Stimulated activated CD4-positive, alpha-beta T cell treated with anti-CD3 and anti-CD28 coated beads, Interleukin-15, amount 100 ng/mL, for 48 hours (primary cell): ENCODE measurements around the gene DHX30.
"Not testable (repeated sequence)": the region's sequence is repeated elsewhere in the genome, so short reads cannot be mapped to it uniquely, and the experiment has no call there.

ENCODE experiments used
- DNase-seq, 2 donors: peaks; one replicate each; pipeline ENCODE4 v3.0.0-alpha.2; 2020; ENCODE audit warnings: low read depth in 2 of 2

The DHX30 gene

GRCh38 chr3:47877719-47878118 is 74.8 kb downstream of the DHX30 start:
- DNase-seq = no peak

- no peak for DNase-seq
These were observed 79.4 kb downstream of the DHX30 start for GRCh38 chr3:47882338-47882737.

- no peak for DNase-seq
These were observed 81.7 kb downstream of the DHX30 start for GRCh38 chr3:47884603-47885002.

DNA sequence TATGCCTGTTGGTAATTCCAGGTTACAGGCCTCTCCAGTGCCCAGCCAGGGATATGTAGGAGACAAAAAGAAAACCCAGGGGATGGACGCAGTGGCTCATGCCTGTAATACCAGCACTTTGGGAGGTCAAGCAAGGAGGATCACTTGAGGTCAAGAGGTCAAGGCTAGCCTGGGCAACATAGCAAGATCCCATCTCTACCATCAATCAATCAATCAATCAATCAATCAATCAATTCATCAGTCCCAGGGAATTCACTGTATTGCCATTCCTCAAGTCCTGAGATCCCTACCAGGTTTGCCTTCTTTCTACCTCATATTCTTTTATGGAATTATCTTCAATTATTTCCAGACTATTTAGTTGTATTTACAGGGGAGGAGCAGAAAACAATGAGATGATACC is 82.2 kb downstream of the DHX30 start:
- DNase-seq = no peak

DNA sequence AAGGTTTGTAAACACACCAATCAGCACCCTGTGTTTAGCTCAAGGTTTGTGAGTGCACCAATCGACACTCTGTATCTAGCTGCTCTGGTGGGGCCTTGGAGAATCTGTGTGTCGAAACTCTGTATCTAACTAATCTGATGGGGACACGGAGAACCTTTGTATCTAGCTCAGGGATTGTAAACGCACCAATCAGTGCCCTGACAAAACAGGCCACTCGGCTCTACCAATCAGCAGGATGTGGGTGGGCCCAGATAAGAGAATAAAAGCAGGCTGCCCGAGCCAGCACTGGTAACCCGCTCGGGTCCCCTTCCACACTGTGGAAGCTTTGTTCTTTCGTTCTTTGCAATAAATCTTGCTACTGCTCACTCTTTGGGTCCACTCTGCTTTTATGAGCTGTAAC is 85.1 kb downstream of the DHX30 start:
- DNase-seq = not testable (repeated sequence)

- DNase-seq = no peak
These were observed 86.2 kb downstream of the DHX30 start for GRCh38 chr3:47888986-47889757.

DNA sequence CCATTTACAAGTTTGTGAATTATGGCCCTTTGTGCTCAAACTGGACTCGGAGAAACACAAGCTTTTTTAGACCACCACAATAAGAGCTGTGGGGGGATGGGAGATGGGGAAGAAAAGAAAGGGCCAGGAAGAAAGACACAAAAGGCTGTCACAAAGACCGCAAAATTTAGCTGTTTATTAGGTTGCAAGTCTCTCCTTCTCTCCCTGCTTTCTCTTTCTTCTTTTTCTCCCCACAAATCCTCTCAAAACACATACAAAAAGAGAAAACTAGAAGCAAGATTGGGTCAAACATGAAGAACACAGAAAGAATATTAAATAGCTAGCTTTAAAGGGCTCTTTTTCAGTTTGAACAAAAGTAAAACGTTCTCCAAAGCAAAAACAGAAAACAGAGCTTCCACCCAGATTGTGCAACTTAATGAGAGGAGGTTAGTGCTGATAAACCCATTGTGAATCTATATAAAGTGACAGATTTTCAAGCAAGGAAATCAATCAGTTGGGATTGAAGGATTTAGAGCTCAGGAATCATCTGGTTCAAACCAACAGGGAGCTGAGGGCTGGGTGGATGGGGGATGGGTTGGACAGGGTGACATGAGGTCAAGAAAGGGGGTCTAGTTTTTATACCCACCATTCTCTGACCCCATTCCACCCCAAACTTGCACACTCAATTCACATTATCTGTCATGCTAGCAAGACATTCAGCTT is 87.3 kb downstream of the DHX30 start:
- DNase-seq = no peak

GRCh38 chr3:47890828-47891612 is 88.1 kb downstream of the DHX30 start:
- DNase-seq = no peak

DNA sequence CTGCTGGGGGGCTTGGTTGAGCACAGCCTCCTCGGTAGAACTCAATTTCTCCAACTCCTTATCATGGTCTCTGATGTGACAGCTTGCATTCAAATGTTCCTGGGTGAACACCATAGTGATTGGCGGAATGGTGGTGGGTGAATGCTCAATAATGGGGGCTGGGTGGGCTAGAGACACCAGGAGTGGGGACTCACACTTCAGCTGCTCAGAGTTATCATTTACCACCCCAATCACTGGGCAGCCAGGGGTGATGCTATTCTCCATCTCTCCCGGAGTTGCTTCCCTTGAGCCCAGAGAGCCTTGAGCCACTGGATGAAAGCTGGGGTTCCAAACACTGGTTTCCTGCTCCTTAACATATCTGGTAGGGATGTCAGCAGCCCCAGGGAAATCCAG is 88.7 kb downstream of the DHX30 start:
- no peak for DNase-seq

GRCh38 chr3:47892286-47893040 is 89.5 kb downstream of the DHX30 start:
- DNase-seq = no peak

- DNase-seq = no peak
These were observed 92.3 kb downstream of the DHX30 start for GRCh38 chr3:47895241-47895640.

DNA sequence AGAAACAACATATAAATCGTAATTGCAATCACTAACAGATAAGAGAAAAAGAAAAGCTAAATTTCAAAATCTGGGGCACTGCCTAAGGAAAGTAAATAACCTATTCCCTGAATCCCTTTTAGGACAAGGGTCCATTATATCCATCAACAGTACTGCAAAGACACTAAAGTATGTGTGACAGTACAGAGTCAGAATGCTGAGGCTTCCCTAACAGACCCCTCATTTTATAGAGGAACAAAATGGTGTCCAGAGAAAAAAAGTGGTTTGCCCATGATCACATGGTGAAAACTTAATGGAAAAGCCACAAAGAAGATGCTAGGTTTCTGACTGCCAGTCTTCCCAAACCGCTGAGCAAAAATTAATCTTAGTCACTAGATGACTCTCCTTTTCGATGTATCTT is 93.8 kb downstream of the DHX30 start:
- DNase-seq = no peak

DNA sequence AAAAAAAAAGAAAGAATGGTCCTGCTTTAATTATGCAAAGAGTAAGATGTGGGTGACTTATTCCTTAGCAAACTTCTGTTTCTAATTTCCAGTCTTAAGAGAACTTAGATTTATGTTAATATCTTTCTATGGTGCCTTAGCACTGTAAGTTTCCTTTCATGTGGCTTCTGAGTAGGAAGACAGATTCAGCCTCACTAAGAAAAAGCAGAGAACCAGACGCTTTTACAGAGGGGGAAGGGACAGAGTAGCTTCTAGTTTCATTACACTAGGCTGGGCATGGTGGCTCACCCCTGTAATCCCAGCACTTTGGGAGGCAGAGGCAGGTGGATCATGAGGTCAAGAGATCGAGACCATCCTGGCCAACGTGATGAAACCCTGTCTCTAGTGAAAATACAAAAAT is 95.0 kb downstream of the DHX30 start:
- DNase-seq = no peak

DNA sequence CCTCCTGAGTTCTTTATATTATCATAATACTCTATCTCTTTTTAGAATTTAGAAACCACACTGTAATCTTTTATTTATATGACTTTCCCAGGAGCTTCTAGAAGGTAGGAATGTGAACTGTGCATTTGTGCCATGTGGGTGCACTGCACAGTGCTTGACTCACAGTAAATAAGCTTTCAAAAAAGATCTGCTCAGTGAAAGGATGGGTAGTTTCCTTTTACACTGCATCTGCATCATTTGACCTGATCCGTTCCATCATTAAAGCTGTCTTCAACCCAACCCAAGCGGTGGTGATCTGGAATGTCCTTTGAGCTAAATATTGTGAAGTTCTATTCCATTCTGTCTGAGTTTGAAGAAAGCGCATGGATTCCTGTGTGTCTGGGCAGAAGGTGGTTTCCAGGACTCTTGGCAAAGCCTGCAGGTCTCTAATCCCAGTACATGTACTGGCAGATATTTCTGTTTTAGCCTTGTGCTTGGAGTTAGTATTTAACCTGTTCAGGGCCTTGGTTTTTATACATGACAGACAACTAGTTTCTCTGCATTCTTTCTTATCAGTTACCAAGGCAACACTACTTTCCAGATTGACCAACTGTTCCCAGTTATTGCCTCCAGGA is 96.7 kb downstream of the DHX30 start:
- DNase-seq = no peak
